M059J (cell line): ENCODE data around the gene HELB. TPM values are rescaled to one million over a fixed set of nuclear protein-coding genes. Genes with fewer than 3 reads are reported as not detected.

Experiments used
- DNase-seq: peaks from one replicate; pipeline ENCODE4 v3.0.0-alpha.2; 2012; ENCODE audit warnings: low read depth
- total RNA-seq: library from RNA; depleted of rRNA; stranded (reverse); fragments of >200 nt; shearing (Covaris generic); gene quantifications from 2 replicates; pipeline ENCODE4 v1.2.3, GENCODE V29; 2014; rRNA removed

The HELB gene
- total RNA-seq, result 1.2 and 2.0 TPM in 2 replicates

GRCh38 chr12:66301944-66302826 is at the start of gene HELB:
Gene HELB, plus strand, starts transcription at chr12:66302493. Its CDS starts 111 bp downstream, at chr12:66302604.
- peak; percentile 95 for DNase-seq

- no peak for DNase-seq
Measured at GRCh38 chr12:66252771-66253170, 49.5 kb upstream of the HELB start.

- DNase-seq, result no peak
Measured at GRCh38 chr12:66255737-66256136, 46.6 kb upstream of the HELB start.

GRCh38 chr12:66258011-66258410 is 44.3 kb upstream of the HELB start:
- no peak for DNase-seq

- DNase-seq, result no peak
Measured at GRCh38 chr12:66262737-66263136, 39.6 kb upstream of the HELB start.

- no peak for DNase-seq
Measured at GRCh38 chr12:66268562-66268961, 33.7 kb upstream of the HELB start.

- no peak for DNase-seq
Measured at GRCh38 chr12:66269142-66269541, 33.2 kb upstream of the HELB start.

- peak; percentile 40 for DNase-seq
Measured at GRCh38 chr12:66269757-66270383, 32.4 kb upstream of the HELB start.

- no peak for DNase-seq
Measured at GRCh38 chr12:66270613-66271012, 31.7 kb upstream of the HELB start.

- no peak for DNase-seq
Measured at GRCh38 chr12:66272650-66273049, 29.6 kb upstream of the HELB start.

- DNase-seq, result no peak
Measured at GRCh38 chr12:66273147-66273546, 29.1 kb upstream of the HELB start.

- DNase-seq, result no peak
Measured at GRCh38 chr12:66275040-66275439, 27.3 kb upstream of the HELB start.

GRCh38 chr12:66279123-66279712 is 23.1 kb upstream of the HELB start:
- DNase-seq, result peak; percentile 7

GRCh38 chr12:66280561-66280960 is 21.7 kb upstream of the HELB start:
- DNase-seq, result no peak

- DNase-seq, result no peak
Measured at GRCh38 chr12:66282244-66282643, 20.0 kb upstream of the HELB start.

- DNase-seq, result no peak
Measured at GRCh38 chr12:66287275-66287674, 15.0 kb upstream of the HELB start.

- DNase-seq, result no peak
Measured at GRCh38 chr12:66288121-66288520, 14.2 kb upstream of the HELB start.

GRCh38 chr12:66289485-66289884 is 12.8 kb upstream of the HELB start:
- DNase-seq, result no peak

- no peak for DNase-seq
Measured at GRCh38 chr12:66290716-66291200, 11.5 kb upstream of the HELB start.

GRCh38 chr12:66296176-66296683 is 6.1 kb upstream of the HELB start:
- DNase-seq, result peak; percentile 32

- no peak for DNase-seq
Measured at GRCh38 chr12:66297080-66297479, 5.2 kb upstream of the HELB start.

- no peak for DNase-seq
Measured at GRCh38 chr12:66297923-66298322, 4.4 kb upstream of the HELB start.

- DNase-seq, result no peak
Measured at GRCh38 chr12:66302827-66303169, 505 bp downstream of the HELB start.
